Measurements from ENCODE around the gene USH2A.
"Not testable (repeated sequence)": the region's sequence is repeated elsewhere in the genome, so short reads cannot be mapped to it uniquely, and the experiment has no call there.

Gene USH2A

DNA sequence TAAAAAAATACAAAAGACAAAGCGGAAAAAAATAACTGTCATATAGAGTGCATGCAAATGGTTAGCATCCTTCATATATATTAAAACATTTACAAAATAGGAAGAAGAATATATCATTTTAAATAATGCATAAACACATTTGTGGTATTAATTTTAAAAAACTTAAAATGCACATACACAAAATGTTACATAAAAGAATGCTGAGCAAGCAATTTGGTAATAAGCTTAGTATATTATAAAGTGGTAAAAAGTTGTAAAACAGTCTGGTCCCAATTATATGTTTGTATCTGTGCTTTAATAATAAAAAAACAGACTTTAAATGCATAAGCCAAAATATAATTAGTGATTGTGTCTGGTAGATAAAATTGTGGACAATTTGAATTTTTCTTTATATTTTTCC is 394.6 kb downstream of the USH2A start:
- no peak for DNase-seq

DNA sequence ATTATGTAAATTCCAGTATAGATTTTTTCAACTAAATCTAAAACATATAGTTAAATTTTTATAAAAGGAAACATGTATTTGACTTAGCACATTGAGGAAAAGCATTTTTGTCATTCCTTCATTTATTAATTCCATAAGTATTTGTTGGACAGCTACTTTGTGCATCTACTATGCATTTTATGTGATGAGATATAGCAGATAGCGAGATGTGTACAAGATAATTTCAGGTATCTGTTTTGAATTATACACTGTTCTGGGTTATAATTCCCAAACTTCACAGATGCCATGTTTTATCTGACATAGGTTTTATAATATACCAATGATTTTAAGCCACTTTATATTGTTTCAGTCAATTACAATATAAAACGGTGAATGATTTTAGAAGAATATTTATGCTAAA is 398.7 kb downstream of the USH2A start:
- no peak for DNase-seq

DNA sequence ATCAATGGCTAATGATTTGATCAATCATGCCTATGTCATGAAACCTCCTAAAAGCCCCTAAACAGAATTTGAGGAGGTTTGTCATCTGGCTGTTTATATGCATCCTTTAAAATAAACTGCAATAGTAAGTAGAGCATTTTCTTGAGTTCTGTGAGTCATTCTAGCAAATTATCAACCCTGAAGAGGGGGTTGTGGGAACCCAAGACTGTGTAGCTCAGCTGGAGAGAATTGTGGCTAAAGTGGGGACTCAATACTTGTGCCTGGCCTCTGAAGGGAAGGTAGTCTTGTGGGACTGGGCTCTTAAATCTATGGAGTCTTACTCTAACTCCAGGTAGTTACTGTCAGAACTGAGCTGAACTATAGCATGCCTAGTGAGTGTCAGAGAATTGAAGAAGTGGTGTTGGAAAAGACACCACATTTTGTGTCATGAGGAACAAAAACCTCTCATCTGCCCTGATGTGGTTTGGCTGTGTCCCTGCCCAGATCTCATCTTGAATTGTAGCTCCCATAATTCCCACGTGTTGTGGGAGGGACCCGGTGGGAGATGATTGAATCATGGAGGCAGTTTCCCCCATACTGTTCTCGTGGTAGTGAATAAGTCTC is 402.4 kb downstream of the USH2A start:
- DNase-seq, result no peak

DNA sequence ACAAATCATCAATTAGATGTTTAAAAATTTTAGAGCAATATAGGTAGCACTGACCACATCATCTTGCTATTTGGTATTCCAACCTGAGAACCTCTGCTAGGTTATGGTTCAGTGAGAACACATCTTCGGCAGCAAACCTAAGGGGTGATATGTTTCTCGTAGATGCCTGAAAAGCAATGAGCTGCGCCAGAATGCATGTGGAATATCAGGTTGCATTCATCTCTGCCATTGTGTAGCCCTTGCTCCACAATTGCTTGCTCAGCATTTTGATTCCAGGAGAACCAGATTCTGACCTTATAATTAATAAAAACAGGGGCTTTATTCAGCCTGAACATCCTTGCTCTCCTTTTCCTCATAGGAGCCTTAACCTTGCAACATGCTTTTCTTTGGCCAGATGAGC is 408.1 kb downstream of the USH2A start:
- no peak for DNase-seq

DNA sequence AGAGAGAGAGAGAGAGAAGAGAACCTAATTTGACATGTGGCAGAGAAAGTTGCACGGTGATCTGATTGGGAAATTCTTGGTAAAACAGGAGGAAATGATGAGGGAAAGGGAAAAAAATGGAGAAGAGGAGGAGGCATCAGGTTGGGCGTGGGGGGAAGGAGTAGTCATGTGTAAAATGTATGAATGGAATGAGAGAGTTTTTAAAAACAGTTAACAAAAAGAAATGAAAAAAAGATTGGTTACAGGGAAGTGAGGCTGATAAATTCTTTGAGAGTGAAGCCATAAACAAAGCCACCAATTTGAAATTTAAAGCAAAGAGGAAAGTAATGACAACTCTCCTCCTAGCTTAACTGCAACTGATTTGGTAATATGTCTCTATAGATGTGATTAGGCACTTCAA is 409.2 kb downstream of the USH2A start:
- DNase-seq, result no peak

DNA sequence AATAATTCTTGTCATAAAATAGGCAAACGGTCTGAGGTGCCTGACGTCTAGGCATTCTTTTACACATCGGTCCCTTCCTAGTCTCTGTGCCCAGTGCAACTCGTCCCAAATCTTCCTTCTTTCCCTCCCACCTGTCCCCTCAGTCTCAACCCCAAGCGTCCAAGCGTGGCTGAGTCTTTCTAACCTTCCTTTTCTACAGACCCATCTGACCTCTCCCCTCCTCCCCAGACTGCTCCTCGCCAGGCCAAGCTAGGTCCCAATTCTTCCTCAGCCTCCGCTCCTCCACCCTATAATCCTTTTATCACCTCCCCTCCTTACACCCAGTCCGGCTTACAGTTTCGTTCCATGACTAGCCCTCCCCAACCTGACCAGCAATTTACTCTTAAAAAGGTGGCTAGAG is 413.8 kb downstream of the USH2A start:
- not testable (repeated sequence) for DNase-seq

DNA sequence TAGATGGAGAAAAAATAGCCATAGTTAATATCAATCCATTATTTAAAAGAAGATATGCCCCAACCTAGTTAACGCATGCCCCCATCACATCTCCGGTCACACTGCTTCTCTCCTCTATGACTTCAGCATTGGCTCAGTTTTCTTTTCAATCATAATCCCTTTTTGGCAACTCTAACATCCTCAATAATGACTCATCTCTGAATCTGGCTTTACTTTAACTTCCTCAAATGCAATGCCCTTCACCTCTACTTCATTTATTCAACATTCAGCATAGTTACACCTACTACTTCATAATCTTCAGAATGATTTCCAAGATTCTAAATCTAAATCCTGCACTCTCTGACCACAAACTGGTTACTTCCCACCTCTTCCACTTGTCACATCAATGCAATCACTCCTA is 417.3 kb downstream of the USH2A start:
- no peak for DNase-seq

DNA sequence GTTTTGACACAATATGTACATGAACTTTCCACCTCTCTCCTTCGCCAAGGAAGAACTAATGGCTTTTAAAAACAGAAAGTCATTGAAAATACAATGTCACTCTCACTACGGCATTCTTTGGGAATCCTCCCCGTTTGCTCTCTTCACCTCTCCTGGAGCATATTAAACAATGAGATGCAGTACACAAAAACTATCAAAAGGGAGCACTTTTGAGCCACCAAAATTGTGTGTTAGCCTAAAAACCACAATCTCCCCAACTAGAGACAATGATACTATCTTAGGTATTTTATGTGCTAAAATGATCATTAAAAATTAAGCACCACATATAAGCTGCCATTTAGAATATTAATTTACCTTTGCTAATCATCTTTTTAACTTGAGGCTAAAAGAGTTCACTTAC is 430.6 kb downstream of the USH2A start:
- DNase-seq, result no peak

DNA sequence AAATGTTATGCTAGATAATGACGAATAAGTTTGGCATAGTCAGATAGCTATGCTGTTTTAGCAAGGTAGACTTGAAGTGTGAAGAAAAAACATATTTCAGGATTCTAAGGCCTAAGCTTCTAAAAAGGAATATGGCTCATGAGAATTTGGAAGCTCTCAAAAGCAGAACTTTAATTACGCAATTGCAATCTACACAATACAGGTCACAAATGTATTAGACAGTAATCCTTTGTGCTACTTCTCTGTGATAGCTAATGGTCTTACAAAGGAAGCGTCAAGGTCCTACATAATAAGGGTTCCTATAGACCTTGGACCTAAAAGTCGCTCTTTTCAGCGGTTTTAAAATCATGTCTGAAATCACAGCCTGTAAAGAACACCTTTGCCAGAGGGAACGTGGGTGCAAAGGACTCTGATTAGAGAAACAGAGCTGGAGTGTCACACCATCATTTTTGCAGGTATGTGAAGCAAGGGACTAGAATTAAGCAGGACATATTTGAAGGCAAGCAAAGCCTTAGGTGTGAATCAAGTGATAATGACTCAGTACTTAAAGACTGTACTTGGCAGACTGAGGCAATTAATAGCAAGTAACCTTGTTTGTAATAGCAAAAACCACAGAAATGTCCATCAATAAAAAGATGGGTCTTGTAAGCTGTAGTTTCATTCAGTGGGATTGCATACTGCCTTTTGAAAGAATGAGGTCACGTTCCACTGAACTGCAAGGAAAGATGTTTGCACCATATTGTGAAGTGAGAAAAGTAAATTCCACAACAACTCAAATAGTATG is 436.0 kb downstream of the USH2A start:
- DNase-seq, result no peak

DNA sequence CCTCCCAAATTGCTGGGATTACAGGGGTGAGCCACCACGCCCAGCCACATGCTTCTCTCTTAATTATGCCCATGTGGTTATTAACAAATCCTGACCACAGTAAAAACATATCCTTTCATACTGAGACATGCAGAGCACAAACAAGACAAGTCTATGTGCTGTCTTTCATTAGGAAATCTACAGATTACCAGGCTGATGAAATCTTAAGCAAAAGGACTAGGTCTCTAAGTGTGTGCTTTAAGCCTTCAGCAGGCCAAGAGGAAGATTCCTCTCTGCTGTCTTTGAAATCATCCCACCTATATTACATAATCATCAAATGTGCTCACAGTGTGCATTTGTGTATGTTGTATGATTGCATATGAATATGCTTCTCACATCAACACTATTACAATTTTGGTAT is 436.8 kb downstream of the USH2A start:
- DNase-seq, result no peak

DNA sequence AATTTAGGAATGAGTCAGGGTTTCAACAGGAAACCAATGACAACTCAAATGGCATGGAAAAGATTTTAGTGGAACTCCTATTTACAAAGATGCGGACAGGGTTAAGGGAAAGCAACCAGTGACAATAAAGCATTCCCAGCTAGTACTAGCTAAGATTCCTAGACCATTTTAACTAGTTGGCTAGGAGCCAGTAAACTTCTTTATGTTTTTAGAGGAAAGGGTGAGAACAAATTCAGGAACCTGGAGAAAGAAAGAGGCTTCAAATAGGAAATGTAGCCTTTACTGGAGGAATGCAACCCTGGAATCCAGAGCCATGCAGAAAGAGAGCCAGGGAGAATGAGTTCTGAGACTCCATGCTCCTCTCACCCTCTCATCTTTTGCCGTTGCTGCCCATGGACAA is 439.6 kb downstream of the USH2A start:
- DNase-seq, result no peak

DNA sequence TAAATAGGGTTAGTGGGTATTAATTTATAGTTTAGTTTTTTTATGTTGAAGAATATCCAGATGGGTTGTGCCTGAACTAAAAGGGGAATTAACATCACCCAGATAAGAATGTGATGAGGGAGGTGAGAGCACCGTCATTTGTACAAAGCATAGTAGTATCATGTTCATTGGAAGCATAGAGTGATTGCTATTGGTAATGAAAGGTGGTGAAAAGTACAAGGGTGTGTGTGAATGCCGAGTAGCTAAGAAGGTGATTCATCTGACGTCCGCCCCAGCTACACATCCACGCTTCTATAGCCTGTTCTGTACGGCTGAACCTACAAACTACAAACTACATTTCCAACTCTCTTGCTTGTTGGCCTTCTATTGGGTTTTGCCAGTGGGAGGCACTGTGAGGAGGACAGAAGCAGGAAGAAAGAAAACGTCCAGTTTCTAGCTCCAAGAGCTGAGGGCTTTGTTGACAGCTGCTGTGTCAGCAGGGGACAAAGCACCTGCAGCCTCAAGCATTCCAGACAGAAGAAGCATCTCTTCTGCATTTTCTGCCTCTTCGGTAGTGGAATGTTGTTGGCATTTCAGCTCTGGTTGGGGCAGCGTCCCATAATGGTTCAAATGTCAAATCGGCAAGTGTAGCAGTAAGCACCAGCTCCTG is 451.3 kb downstream of the USH2A start:
- DNase-seq, result no peak

DNA sequence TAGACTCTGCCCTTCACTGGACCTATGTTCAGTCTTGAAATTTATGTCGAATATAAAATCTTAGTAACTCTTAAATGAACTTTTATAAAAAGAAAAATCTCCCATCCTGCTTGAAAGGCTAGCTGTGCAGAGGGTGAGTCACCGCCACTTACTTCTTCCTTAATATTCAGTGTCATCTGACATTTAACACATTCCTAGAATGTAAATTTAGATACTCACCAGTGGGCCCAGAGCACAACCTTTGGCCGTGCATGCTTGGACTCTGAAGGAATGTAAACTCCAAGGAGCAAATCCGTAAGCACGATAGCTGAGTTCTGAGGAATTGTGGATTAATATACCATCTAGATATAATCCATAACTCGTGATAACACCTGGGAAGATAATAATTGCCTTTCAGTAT is 452.8 kb downstream of the USH2A start:
- no peak for DNase-seq

DNA sequence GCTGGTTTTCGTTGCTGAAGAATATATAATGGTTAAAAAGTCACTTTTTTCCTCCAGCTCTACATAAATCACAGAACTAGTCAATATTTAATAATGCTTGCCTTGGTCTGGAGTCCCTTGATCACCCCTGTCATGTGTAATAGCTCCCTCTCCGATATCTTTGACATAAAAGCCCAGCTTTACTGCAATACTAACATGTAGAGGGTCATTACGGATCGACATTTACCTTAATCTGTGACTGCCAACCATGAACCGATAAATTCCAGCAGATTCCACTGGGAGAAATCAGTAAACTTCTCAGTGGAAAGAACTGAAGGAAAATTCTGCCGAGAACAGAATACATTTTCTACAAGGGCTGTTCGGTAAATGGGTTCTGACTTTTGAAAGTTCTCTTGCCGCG is 459.6 kb downstream of the USH2A start:
- no peak for DNase-seq

DNA sequence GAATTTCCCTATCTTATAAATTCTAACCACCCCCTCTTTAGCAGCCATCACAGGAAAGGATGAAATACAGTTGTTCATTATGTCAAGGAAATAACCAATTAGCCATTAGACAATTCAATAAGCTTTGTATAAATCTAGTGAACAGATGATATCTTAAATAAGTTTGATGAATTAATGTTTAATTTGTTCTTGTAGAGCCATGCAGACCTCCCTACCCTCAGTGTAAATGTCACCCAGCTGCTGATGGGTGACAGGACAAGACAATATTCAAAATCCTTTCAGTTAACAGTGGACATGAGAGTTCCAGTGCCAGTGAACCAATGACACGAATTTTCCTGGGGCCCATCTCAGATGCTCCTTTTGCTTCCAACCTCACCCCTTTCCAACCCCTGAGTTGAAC is 460.2 kb downstream of the USH2A start:
- no peak for DNase-seq

DNA sequence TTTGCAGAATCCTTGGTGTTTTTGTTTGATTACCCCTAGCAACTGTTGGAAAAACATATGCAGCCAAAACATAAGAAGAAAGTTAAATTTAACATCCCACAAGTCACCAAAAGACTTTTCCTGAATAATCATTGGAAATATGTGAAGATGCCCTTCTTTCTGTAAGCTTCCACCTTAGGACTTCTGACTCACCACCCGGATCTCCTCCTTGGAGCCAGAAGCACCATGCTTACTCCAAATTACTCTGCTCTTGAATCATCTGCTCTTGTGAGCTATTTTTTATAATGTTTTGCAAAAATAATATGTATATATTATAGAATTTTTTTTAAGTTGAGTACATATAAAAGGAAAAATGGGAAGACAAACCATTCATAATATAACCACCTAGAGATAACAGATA is 464.4 kb downstream of the USH2A start:
- no peak for DNase-seq

DNA sequence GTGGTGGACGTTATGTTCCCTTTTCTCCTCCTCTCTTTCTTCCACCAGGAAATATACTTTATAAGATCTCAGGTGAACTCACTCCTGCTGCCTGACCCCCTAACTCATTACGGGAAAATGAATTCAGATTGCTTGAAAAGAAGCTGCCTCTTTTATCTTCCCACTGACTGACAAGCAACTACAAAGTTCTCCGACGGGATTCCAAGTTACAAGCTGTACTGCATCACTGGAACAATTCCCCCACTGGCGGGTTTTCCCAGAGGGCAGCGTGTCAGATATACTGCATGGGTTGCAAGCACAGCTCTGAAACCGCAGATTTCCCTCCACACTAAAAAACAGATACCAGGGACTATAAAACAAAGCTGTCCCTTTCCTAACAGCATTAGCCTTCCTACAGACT is 465.6 kb downstream of the USH2A start:
- no peak for DNase-seq

DNA sequence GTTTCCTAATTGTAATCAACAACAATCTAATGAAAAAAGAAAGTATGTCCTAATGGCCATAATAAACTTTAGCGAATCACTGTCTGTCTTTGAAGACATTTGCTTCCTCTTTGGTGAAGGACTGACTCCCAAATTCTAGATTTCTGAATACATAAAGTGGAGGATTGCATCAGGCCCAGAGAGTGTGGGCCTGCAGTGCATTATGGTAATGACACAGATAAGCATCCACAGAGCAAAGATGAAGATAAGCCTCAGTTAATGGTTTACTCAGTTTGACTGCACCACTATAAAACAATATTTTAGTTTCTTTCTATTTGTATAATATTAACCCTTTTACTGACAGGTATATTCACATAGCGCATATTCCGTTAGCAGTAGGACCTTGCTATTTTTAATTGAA is 490.7 kb downstream of the USH2A start:
- DNase-seq, result no peak

DNA sequence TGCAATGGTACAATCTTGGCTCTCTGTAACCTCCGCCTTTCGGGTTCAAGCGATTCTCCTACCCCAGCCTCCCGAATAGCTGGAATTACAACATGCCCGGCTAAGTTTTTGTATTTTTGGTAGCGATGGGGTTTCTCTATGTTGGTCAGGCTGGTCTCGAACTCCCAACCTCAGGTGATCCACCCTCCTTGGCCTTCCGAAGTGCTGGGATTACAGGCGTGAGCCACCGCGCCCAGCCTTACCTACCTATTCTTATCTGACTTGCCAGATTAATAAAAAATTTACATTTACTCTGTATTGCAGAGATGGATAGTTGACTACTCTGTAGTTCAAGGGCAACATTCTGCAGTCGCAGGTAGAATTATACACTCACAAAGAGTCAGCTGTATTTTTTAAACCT is 496.6 kb downstream of the USH2A start:
- DNase-seq, result no peak

DNA sequence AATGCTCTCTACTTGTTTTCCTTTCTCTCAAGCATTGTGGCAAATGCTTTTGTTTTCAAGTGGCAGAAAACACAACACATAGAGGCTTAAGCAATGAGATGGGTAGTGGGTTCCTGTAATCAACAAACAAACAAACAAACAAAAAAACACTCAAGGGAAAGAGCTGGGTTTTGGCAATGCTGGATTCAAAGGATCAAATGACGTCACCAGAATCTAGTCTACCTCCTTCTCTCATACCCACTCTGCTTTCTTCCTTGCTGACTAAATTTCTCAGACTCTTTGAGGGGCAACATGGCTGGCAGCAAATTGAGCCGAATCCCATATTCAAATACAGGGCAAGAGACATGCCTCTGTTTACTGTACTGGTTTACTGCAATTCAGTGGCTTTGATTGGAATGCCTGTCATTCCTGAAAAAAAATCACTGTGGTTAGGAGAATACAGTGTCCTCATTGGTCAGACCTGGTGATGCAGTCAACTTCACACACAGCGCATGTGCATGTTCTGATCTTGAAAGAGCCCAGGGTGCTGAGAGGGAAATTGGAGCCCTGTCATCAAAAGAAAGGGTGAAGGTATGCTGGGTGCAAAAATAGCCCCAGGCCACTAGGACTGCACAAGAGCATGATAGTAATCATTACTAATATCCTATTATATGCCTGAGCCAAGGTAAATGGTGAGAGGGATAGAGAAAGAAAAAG is 500.0 kb downstream of the USH2A start:
- no peak for DNase-seq

DNA sequence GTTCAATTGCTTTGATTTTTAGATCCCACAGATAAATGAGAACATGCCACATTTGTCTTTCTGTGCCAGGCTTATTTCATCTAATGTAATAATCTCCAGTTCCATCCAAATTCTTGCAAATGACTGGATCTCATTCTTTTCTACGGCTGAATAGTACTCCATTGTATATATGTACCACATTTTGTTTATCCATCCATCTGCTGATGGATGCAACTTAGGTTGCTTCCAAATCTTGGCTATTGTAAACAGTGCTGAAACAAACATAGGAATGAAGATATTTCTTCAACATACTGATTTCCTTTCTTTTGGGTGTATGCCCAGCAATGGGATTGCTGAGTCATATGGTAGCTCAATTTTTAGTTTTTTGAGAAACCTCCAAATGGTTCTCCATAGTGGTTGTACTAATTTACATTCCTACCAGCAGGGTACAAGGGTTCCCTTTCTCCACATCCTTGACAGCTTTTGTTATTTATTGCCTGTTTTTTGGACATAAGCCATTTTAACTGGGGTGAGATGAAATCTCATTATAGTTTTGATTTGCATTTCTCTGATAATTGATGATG is 511.8 kb downstream of the USH2A start:
- no peak for DNase-seq

DNA sequence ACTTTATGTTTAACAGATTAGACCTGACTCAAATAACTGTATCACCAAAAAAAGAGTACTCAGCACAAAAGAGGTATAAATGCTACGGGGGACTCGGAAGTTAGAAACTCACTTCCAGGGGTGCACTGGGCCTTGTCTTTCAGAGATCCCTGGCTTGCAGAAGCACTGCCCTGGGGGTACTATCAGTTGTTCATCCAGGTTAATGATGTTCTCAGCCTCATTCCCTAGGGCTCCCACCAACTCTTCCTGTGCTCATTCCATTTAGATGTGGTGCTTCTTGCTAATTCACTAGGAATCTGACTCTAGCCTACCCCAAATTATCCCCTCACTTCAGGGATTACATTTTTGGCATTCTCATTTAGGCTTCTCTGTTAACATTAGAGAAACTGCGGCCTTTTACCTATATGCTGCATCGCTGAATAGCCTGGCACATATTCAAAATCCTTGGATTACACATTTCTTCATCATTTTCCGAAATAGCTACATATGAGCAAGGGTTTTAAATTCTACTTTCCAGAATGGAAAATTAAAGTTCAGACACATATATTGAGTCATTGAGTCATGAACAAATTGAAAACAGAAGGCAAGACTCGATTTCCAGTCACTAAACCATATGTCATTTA is 517.6 kb downstream of the USH2A start:
- DNase-seq, result no peak

DNA sequence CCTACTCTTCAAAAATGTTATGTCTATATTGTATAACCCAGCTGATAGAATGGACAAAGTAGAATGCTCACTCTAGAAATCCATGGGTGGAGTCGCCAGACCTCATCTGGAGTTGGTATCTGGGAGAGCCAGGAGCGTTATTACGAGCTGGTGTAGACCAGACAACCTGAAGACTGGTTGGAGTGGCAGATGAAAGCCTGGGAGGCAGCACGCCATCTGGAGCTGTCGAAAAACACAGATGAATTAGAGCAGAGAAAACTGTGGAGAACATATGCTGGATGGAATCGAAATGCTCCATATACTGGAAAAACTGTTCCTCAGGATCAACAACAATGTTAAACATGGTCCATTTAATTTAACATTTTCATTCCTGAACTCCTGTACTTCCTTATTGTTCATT is 522.6 kb downstream of the USH2A start:
- no peak for DNase-seq

Data from activated CD4-positive, alpha-beta T cell treated with anti-CD3 and anti-CD28 coated beads for 1 hour (primary cell).